ENCODE measurements around the gene BCLAF1. TPM values are rescaled to one million over a fixed set of nuclear protein-coding genes. Genes with fewer than 3 reads are reported as not detected.

BCLAF1 gene
- total and polyA plus RNA-seq, 9 donors: 41.0 to 184 (median 161) TPM

DNA sequence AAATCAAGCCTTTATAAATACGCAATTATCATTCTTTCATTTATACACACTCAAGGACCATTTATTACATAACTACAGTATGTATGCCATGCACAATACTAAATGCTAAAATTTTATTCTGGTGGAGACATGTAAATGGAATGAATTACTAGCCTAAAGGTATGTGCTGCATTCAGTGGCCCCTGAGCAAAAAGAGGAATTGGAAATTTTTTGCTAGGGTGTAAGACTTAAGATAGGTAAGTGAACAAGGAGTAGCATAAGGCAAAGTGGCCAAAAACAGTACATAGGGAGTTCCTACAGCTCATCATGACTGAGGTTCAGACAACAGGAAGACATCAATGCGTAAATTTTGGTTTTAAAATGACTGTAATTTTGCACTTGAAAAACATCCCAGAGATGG is 37.2 kb downstream of the BCLAF1 start:
- H3K4me3 ChIP-seq: no peak overlapping the region
- no peak overlapping the region for H3K27ac ChIP-seq
- no peak for TF ChIP-seq EP300 (IDR thresholded peaks at IDR 0.05)
- TF ChIP-seq, protein P1, sequence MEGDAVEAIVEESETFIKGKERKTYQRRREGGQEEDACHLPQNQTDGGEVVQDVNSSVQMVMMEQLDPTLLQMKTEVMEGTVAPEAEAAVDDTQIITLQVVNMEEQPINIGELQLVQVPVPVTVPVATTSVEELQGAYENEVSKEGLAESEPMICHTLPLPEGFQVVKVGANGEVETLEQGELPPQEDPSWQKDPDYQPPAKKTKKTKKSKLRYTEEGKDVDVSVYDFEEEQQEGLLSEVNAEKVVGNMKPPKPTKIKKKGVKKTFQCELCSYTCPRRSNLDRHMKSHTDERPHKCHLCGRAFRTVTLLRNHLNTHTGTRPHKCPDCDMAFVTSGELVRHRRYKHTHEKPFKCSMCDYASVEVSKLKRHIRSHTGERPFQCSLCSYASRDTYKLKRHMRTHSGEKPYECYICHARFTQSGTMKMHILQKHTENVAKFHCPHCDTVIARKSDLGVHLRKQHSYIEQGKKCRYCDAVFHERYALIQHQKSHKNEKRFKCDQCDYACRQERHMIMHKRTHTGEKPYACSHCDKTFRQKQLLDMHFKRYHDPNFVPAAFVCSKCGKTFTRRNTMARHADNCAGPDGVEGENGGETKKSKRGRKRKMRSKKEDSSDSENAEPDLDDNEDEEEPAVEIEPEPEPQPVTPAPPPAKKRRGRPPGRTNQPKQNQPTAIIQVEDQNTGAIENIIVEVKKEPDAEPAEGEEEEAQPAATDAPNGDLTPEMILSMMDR (IDR thresholded peaks at IDR 0.05): no peak
- TF ChIP-seq POLR2A (IDR thresholded peaks at IDR 0.05): no peak
- H3K4me1 ChIP-seq (ENCODE audit: insufficient read depth): peaks cover 3% of the 10 kb centered on the region
- no peaks in the 10 kb centered on the region for H3K36me3 ChIP-seq
- no peaks in the 10 kb centered on the region for H3K9me3 ChIP-seq
- intact Hi-C loops (cut with DNase I): no loop called here
- H3K27me3 ChIP-seq: no peaks in the 10 kb centered on the region
- no peak for DNase-seq
- 45 to 60% (median 55%) methylated on average over 2 of the region's 2 CpGs for WGBS, 3 donors

GRCh38 chr6:136251394-136251793 is 38.3 kb downstream of the BCLAF1 start:
- Histone ChIP-seq H3K4me1 (ENCODE audit: insufficient read depth) (peaks cover 3% of the 10 kb centered on the region), H3K9me3 (no peaks in the 10 kb centered on the region), H3K36me3 (no peaks in the 10 kb centered on the region), H3K4me3 (no peak overlapping the region), H3K27ac (no peak overlapping the region), H3K27me3 (no peaks in the 10 kb centered on the region)
- TF ChIP-seq EP300 (IDR thresholded peaks at IDR 0.05) (no peak), POLR2A (IDR thresholded peaks at IDR 0.05) (no peak)
- TF ChIP-seq, protein P1 (IDR thresholded peaks at IDR 0.05): no peak
- WGBS, 3 donors: 21 to 28% (median 21%) methylated on average over 4 of the region's 4 CpGs
- no peak for DNase-seq
- intact Hi-C loops (cut with DNase I): no loop called here

DNA sequence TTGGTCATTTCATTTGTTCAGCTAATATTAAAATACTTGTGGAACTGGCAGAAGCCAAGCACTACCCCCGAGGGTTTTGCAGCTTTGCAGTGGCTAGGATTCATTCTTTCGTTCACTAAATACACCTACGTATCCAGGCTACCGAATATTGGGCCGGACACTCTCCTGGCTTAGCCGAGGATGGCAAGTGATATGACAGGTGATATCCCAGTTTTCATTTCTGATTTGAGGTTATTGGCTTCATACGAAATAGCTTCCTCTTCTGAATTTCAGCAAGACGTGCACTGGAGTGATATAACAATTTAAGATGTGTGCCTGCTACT is 39.0 kb downstream of the BCLAF1 start:
- H3K9me3 ChIP-seq: no peaks in the 10 kb centered on the region
- DNase-seq: no peak
- peaks cover 3% of the 10 kb centered on the region for H3K4me1 ChIP-seq (ENCODE audit: insufficient read depth)
- H3K36me3 ChIP-seq: no peaks in the 10 kb centered on the region
- H3K27me3 ChIP-seq: no peaks in the 10 kb centered on the region
- no peak overlapping the region for H3K27ac ChIP-seq
- TF ChIP-seq, protein P1 (IDR thresholded peaks at IDR 0.05): no peak
- TF ChIP-seq POLR2A (IDR thresholded peaks at IDR 0.05): no peak
- TF ChIP-seq EP300 (IDR thresholded peaks at IDR 0.05): no peak
- WGBS, 3 donors: 1% methylated on average over 8 of the region's 8 CpGs
- intact Hi-C loops (cut with DNase I): no loop called here
- H3K4me3 ChIP-seq: peak overlapping the region; percentile 60

DNA sequence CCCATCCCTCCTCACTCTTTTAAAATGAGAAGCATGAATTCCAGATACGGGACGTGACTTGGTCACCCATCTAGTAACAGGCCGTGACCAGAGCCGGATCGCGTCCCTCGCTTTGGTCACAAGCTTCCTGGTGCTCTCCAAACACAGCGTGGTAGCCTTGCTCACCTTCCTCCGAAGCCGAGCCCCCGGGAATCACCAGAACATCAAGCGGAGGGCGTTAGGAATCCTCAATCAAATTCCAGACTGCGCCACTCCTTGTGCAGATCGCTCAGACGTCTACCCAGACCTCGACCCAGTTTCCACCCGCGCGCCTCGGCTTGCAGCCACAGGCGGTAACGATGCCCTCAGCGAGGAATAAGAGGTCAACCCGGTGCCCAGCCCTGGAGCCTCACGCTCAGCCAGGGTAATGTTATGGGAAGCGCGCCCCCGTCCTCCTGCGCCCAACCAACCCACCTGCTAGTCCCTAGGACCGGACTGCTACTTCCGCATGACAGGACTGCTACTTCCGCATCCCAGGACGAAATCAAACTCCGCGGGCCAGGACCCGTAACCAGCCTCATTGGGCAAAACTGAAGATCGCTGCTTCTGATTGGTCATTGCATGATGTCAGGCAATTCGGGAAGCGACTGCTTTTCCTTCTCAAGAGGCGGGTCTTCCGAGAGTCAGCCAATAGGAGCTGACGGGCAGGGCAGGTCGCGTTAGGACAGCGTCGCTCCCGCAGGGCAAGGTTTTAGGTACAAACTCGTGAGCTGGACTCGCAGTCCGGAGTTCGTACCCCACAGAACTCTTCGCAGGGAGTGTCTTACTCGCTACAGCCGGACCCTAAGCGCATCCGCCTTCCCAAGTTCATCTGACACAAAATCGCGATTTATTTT is 39.6 kb downstream of the BCLAF1 start, which contains the start of gene MTFR2:
TSS of gene MTFR2 (minus strand) at position 501 of the 875 bp plus-strand sequence. CDS start 1,212 bp downstream, outside the sequence.
- intact Hi-C loops (cut with DNase I): no loop called here
- Histone ChIP-seq H3K4me1 (ENCODE audit: insufficient read depth) (peaks cover 3% of the 10 kb centered on the region), H3K27ac (no peak within 1 kb of the TSS), H3K9me3 (no peaks in the 10 kb centered on the region), H3K4me3 (peak within 1 kb of the TSS; percentile 60), H3K36me3 (no peaks in the 10 kb centered on the region), H3K27me3 (no peaks in the 10 kb centered on the region)
- WGBS, 3 donors: 0% methylated on average over 59 of the region's 59 CpGs
- TF ChIP-seq EP300 (IDR thresholded peaks at IDR 0.05) (no peak), POLR2A (IDR thresholded peaks at IDR 0.05) (no peak)
- TF ChIP-seq, protein P1 (IDR thresholded peaks at IDR 0.05): no peak
- DNase-seq: peak; percentile 91 to 95 (median 92)

All from ovary (tissue), 9 donors.